ENCODE data around the gene LEF1. TPM values are rescaled to one million over a fixed set of nuclear protein-coding genes. Genes with fewer than 3 reads are reported as not detected.
A peak's percentile ranks its signal among the peaks of the same experiment; 100 is the strongest.

The LEF1 gene
- total and polyA plus RNA-seq, 2 experiments from 2014 or later, result 0.50 to 0.73 TPM

DNA sequence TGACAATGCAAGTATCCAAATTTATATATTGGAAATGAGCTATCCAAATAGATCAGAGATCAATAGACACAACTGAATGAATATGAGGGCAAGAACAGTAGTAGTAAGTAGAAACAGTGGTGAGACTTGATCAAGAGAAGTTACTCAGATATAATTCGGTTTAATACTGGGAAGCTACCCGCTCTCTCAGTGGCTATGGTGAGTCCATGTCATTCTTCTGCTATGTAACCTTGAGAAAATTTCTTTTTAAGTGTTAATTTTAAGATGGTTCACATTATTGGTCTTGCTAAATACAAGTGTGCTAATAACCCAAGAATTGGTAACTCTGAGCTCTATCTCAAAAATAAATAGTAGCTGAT lies 53.6 kb downstream of the LEF1 start:
- no peaks in the 10 kb centered on the region for H3K36me3 ChIP-seq (ENCODE audit: insufficient read depth)
- H3K9me2 ChIP-seq (ENCODE audit: insufficient read depth), result no peaks in the 10 kb centered on the region; the same call in 1 of the 2 replicates
- DNase-seq (ENCODE audit: low spot score), result no peak
- no peak for TF ChIP-seq ZNF331 (CRISPR knock-in tag; IDR thresholded peaks at IDR 0.05; ENCODE audit: low read depth)
- TF ChIP-seq, protein P1, sequence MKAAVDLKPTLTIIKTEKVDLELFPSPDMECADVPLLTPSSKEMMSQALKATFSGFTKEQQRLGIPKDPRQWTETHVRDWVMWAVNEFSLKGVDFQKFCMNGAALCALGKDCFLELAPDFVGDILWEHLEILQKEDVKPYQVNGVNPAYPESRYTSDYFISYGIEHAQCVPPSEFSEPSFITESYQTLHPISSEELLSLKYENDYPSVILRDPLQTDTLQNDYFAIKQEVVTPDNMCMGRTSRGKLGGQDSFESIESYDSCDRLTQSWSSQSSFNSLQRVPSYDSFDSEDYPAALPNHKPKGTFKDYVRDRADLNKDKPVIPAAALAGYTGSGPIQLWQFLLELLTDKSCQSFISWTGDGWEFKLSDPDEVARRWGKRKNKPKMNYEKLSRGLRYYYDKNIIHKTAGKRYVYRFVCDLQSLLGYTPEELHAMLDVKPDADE (IDR thresholded peaks at IDR 0.05), result no peak
- no peaks in the 10 kb centered on the region for H4K20me1 ChIP-seq (replicated peaks; ENCODE audit: insufficient read depth)
- H3K27me3 ChIP-seq (ENCODE audit: insufficient read depth), result no peaks in the 10 kb centered on the region
- H3K79me2 ChIP-seq (replicated peaks; ENCODE audit: insufficient read depth), result no peaks in the 10 kb centered on the region
- no peak overlapping the region for H3K27ac Mint-ChIP-seq
- no peaks in the 10 kb centered on the region for H3F3A ChIP-seq (replicated peaks; ENCODE audit: low read depth)
- no peak overlapping the region for H3K4me3 ChIP-seq
- H3K4me2 ChIP-seq, result no peak overlapping the region
- no peak overlapping the region; the same call in 2 of the 3 replicates for H3K4me3 Mint-ChIP-seq
- H3K9me3 Mint-ChIP-seq, result no peaks in the 10 kb centered on the region
- no peaks in the 10 kb centered on the region for H3K36me3 Mint-ChIP-seq (ENCODE audit: low read depth)
- H2AFZ ChIP-seq, result no peak overlapping the region
- peaks cover 40% of the 10 kb centered on the region for H3K4me1 ChIP-seq (ENCODE audit: insufficient read depth)
- ATAC-seq, result no peak
- peaks cover 6% of the 10 kb centered on the region for H3K27me3 Mint-ChIP-seq (ENCODE audit: insufficient read depth, low read depth, poor library complexity)
- H3K27ac ChIP-seq (ENCODE audit: low read depth), result no peak overlapping the region
- H3K4me1 Mint-ChIP-seq, result peaks cover 53% of the 10 kb centered on the region

DNA sequence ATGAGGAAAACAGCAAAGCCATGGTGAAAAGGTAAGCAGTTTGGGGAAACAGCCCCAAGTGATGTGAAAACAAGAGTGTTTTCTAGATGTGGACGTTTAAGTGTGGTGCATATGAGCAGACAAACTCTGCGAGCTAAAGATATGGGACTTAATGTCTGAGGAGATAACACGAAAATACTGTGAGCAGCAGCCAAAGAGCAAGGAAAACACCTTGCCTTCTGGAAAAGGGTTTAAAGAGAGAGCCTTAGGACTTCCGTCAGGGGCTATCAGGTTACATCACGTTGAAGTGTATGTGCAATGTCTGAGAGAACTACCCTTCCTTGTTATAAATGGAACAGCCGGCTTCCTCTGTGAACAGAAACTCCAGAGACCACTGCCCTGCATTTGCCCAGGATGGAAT lies 54.2 kb downstream of the LEF1 start:
- H4K20me1 ChIP-seq (replicated peaks; ENCODE audit: insufficient read depth), result no peaks in the 10 kb centered on the region
- Mint-ChIP-seq H3K4me3 (no peak overlapping the region), H3K36me3 (ENCODE audit: low read depth) (no peaks in the 10 kb centered on the region), H3K27ac (no peak overlapping the region), H3K4me1 (peaks cover 60% of the 10 kb centered on the region), H3K9me3 (no peaks in the 10 kb centered on the region), H3K27me3 (ENCODE audit: insufficient read depth, low read depth, poor library complexity) (peaks cover 6% of the 10 kb centered on the region)
- DNase-seq (ENCODE audit: low spot score) (peak; percentile 27), ATAC-seq (peak; percentile 17)
- no peaks in the 10 kb centered on the region for H3K27me3 ChIP-seq (ENCODE audit: insufficient read depth)
- peaks cover 46% of the 10 kb centered on the region for H3K4me1 ChIP-seq (ENCODE audit: insufficient read depth)
- no peaks in the 10 kb centered on the region for H3K36me3 ChIP-seq (ENCODE audit: insufficient read depth)
- no peak overlapping the region; the same call in 1 of the 2 replicates for H3K4me2 ChIP-seq
- H3K4me3 ChIP-seq, result no peak overlapping the region
- no peak overlapping the region; the same call in 1 of the 2 replicates for H2AFZ ChIP-seq
- H3F3A ChIP-seq (replicated peaks; ENCODE audit: low read depth), result no peaks in the 10 kb centered on the region
- H3K27ac ChIP-seq (ENCODE audit: low read depth), result no peak overlapping the region
- no peaks in the 10 kb centered on the region for H3K79me2 ChIP-seq (replicated peaks; ENCODE audit: insufficient read depth)
- H3K9me2 ChIP-seq (ENCODE audit: insufficient read depth), result no peaks in the 10 kb centered on the region; the same call in 1 of the 2 replicates
- TF ChIP-seq, protein P1 (IDR thresholded peaks at IDR 0.05), result no peak
- TF ChIP-seq EZH2phosphoT487 (IDR thresholded peaks at IDR 0.05; ENCODE audit: unreplicated experiment), result no peak
- TF ChIP-seq STAT1 (IDR thresholded peaks at IDR 0.05; ENCODE audit: unreplicated experiment), result no peak
- TF ChIP-seq POLR2AphosphoS5 (IDR thresholded peaks at IDR 0.05; ENCODE audit: low read depth), result no peak
- TF ChIP-seq EZH2 (IDR thresholded peaks at IDR 0.05; ENCODE audit: low read depth, unreplicated experiment), result no peak
- TF ChIP-seq NANOG (IDR thresholded peaks at IDR 0.05; ENCODE audit: borderline replicate concordance), result no peak
- no peak for TF ChIP-seq CREB1 (CRISPR knock-in tag; IDR thresholded peaks at IDR 0.05; ENCODE audit: low read depth)
- TF ChIP-seq, protein P2, sequence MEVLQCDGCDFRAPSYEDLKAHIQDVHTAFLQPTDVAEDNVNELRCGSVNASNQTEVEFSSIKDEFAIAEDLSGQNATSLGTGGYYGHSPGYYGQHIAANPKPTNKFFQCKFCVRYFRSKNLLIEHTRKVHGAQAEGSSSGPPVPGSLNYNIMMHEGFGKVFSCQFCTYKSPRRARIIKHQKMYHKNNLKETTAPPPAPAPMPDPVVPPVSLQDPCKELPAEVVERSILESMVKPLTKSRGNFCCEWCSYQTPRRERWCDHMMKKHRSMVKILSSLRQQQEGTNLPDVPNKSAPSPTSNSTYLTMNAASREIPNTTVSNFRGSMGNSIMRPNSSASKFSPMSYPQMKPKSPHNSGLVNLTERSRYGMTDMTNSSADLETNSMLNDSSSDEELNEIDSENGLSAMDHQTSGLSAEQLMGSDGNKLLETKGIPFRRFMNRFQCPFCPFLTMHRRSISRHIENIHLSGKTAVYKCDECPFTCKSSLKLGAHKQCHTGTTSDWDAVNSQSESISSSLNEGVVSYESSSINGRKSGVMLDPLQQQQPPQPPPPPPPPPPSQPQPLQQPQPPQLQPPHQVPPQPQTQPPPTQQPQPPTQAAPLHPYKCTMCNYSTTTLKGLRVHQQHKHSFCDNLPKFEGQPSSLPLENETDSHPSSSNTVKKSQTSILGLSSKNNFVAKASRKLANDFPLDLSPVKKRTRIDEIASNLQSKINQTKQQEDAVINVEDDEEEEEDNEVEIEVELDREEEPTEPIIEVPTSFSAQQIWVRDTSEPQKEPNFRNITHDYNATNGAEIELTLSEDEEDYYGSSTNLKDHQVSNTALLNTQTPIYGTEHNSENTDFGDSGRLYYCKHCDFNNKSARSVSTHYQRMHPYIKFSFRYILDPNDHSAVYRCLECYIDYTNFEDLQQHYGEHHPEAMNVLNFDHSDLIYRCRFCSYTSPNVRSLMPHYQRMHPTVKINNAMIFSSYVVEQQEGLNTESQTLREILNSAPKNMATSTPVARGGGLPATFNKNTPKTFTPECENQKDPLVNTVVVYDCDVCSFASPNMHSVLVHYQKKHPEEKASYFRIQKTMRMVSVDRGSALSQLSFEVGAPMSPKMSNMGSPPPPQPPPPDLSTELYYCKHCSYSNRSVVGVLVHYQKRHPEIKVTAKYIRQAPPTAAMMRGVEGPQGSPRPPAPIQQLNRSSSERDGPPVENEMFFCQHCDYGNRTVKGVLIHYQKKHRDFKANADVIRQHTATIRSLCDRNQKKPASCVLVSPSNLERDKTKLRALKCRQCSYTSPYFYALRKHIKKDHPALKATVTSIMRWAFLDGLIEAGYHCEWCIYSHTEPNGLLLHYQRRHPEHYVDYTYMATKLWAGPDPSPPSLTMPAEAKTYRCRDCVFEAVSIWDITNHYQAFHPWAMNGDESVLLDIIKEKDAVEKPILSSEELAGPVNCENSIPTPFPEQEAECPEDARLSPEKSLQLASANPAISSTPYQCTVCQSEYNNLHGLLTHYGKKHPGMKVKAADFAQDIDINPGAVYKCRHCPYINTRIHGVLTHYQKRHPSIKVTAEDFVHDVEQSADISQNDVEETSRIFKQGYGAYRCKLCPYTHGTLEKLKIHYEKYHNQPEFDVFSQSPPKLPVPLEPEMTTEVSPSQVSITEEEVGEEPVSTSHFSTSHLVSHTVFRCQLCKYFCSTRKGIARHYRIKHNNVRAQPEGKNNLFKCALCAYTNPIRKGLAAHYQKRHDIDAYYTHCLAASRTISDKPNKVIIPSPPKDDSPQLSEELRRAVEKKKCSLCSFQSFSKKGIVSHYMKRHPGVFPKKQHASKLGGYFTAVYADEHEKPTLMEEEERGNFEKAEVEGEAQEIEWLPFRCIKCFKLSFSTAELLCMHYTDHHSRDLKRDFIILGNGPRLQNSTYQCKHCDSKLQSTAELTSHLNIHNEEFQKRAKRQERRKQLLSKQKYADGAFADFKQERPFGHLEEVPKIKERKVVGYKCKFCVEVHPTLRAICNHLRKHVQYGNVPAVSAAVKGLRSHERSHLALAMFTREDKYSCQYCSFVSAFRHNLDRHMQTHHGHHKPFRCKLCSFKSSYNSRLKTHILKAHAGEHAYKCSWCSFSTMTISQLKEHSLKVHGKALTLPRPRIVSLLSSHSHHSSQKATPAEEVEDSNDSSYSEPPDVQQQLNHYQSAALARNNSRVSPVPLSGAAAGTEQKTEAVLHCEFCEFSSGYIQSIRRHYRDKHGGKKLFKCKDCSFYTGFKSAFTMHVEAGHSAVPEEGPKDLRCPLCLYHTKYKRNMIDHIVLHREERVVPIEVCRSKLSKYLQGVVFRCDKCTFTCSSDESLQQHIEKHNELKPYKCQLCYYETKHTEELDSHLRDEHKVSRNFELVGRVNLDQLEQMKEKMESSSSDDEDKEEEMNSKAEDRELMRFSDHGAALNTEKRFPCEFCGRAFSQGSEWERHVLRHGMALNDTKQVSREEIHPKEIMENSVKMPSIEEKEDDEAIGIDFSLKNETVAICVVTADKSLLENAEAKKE (CRISPR knock-in tag; IDR thresholded peaks at IDR 0.05), result no peak
- no peak for TF ChIP-seq CTCF (conservative IDR thresholded peaks at IDR 0.05; ENCODE audit: low read depth in 2 of 2)
- TF ChIP-seq ZNF114 (CRISPR knock-in tag; IDR thresholded peaks at IDR 0.05), result no peak
- TF ChIP-seq JUNB (IDR thresholded peaks at IDR 0.05; ENCODE audit: unreplicated experiment), result no peak
- TF ChIP-seq ZNF331 (CRISPR knock-in tag; IDR thresholded peaks at IDR 0.05; ENCODE audit: low read depth), result no peak

Measured in GM23338 (cell line).